HEK293 (cell line): ENCODE data around the gene GSTM1.
"Not testable (repeated sequence)": the region's sequence is repeated elsewhere in the genome, so short reads cannot be mapped to it uniquely, and the experiment has no call there.

Experiments
- YY1 ChIP-seq: fragments of 450-650 bp; formaldehyde crosslinking; IDR thresholded peaks from 2 replicates; pipeline ENCODE4 v1.5.1; 2018; ENCODE audit warnings: missing biosample characterization, missing genetic modification characterization
- ZNF292 ChIP-seq: fragments of 450-650 bp; formaldehyde crosslinking; IDR thresholded peaks from 2 replicates; pipeline ENCODE4 v1.5.1; 2016; ENCODE audit warnings: low read depth, missing biosample characterization, missing genetic modification characterization, borderline replicate concordance
- ZNF629 ChIP-seq: fragments of 450-650 bp; formaldehyde crosslinking; IDR thresholded peaks from 2 replicates; pipeline ENCODE4 v1.5.1; 2017; ENCODE audit warnings: missing biosample characterization, missing genetic modification characterization
- ZNF768 ChIP-seq: fragments of 450-650 bp; formaldehyde crosslinking; IDR thresholded peaks from 2 replicates; pipeline ENCODE4 v1.5.1; 2018; ENCODE audit warnings: missing biosample characterization, mild to moderate bottlenecking, missing genetic modification characterization
- ZNF785 ChIP-seq: fragments of 450-650 bp; formaldehyde crosslinking; IDR thresholded peaks from 2 replicates; pipeline ENCODE4 v1.5.1; 2016; ENCODE audit warnings: missing biosample characterization, missing genetic modification characterization
- TF ChIP-seq, protein P1 (sequence below): fragments of 450-650 bp; formaldehyde crosslinking; IDR thresholded peaks from 2 replicates; pipeline ENCODE4 v1.5.1; 2016; ENCODE audit warnings: missing biosample characterization, missing genetic modification characterization
- TF ChIP-seq, protein P2 (sequence below): fragments of 450-650 bp; formaldehyde crosslinking; optimal IDR thresholded peaks from 2 replicates; pipeline ENCODE3; 2016; ENCODE audit warnings: missing biosample characterization, mild to moderate bottlenecking, missing genetic modification characterization
- TF ChIP-seq, protein P3 (sequence below): fragments of 450-650 bp; formaldehyde crosslinking; IDR thresholded peaks from 2 replicates; pipeline ENCODE4 v1.5.1; 2017; ENCODE audit warnings: missing biosample characterization, missing genetic modification characterization

DNA sequence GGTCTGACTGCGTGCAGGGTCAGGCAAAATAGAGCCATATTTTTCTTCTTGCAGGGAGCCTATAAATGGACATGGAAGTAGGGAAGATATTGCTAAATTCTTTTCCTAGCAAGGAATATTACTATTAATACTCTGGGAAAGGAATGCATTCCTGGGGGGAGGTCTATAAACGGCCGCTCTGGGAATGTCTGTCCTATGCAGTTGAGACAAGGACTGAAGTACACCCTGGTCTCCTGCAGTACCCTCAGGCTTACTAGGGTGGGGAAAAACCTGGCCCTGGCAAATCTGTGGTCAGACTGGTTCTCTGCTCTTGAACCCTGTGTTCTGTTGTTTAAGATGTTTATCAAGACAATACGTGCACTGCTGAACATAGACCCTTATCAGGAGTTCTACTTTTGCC is 21.3 kb downstream of the GSTM1 start:
- TF ChIP-seq, protein P1, sequence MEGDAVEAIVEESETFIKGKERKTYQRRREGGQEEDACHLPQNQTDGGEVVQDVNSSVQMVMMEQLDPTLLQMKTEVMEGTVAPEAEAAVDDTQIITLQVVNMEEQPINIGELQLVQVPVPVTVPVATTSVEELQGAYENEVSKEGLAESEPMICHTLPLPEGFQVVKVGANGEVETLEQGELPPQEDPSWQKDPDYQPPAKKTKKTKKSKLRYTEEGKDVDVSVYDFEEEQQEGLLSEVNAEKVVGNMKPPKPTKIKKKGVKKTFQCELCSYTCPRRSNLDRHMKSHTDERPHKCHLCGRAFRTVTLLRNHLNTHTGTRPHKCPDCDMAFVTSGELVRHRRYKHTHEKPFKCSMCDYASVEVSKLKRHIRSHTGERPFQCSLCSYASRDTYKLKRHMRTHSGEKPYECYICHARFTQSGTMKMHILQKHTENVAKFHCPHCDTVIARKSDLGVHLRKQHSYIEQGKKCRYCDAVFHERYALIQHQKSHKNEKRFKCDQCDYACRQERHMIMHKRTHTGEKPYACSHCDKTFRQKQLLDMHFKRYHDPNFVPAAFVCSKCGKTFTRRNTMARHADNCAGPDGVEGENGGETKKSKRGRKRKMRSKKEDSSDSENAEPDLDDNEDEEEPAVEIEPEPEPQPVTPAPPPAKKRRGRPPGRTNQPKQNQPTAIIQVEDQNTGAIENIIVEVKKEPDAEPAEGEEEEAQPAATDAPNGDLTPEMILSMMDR (tag by site-specific recombination) = not testable (repeated sequence)
- TF ChIP-seq ZNF785, YY1, ZNF768, ZNF629, ZNF292 (tag by site-specific recombination): not testable (repeated sequence)
- TF ChIP-seq, protein P2, sequence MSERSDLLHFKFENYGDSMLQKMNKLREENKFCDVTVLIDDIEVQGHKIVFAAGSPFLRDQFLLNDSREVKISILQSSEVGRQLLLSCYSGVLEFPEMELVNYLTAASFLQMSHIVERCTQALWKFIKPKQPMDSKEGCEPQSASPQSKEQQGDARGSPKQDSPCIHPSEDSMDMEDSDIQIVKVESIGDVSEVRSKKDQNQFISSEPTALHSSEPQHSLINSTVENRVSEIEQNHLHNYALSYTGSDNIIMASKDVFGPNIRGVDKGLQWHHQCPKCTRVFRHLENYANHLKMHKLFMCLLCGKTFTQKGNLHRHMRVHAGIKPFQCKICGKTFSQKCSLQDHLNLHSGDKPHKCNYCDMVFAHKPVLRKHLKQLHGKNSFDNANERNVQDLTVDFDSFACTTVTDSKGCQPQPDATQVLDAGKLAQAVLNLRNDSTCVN (tag by site-specific recombination) = not testable (repeated sequence)
- TF ChIP-seq, protein P3, sequence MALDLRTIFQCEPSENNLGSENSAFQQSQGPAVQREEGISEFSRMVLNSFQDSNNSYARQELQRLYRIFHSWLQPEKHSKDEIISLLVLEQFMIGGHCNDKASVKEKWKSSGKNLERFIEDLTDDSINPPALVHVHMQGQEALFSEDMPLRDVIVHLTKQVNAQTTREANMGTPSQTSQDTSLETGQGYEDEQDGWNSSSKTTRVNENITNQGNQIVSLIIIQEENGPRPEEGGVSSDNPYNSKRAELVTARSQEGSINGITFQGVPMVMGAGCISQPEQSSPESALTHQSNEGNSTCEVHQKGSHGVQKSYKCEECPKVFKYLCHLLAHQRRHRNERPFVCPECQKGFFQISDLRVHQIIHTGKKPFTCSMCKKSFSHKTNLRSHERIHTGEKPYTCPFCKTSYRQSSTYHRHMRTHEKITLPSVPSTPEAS (tag by site-specific recombination) = not testable (repeated sequence)
